Measurements from ENCODE around the gene SLC35D3.

DNA sequence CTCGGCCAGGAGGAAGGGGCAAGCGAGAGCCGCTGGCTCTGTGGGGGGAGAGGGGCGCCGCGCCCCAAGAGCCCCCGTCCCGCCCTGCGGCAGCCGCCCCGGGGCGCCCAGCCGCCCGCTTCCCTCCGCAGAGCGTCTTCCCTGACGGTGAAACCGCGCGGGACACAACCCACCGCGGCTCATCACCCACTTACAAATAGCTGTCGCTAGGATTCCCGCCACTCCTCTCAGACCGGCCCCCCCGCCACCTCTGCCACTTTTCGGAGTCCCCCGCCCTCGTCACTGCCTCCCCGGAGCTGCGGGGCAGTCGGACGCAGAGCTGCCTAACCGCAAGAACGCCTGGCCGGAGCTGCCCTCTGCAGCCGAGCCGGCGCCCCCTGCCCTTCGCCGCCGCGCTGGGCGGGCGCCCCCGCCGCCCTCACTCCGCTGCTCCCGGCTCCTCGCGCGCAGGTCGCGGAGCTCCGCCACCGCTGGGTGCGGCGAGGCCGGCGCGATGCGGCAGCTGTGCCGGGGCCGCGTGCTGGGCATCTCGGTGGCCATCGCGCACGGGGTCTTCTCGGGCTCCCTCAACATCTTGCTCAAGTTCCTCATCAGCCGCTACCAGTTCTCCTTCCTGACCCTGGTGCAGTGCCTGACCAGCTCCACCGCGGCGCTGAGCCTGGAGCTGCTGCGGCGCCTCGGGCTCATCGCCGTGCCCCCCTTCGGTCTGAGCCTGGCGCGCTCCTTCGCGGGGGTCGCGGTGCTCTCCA is at the start of gene SLC35D3:
- TF ChIP-seq, protein P1, sequence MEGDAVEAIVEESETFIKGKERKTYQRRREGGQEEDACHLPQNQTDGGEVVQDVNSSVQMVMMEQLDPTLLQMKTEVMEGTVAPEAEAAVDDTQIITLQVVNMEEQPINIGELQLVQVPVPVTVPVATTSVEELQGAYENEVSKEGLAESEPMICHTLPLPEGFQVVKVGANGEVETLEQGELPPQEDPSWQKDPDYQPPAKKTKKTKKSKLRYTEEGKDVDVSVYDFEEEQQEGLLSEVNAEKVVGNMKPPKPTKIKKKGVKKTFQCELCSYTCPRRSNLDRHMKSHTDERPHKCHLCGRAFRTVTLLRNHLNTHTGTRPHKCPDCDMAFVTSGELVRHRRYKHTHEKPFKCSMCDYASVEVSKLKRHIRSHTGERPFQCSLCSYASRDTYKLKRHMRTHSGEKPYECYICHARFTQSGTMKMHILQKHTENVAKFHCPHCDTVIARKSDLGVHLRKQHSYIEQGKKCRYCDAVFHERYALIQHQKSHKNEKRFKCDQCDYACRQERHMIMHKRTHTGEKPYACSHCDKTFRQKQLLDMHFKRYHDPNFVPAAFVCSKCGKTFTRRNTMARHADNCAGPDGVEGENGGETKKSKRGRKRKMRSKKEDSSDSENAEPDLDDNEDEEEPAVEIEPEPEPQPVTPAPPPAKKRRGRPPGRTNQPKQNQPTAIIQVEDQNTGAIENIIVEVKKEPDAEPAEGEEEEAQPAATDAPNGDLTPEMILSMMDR (IDR thresholded peaks at IDR 0.05): no peak
- TF ChIP-seq EP300 (IDR thresholded peaks at IDR 0.05) (no peak), POLR2A (IDR thresholded peaks at IDR 0.05) (no peak), POLR2AphosphoS5 (IDR thresholded peaks at IDR 0.05) (no peak)

Measured in sigmoid colon (tissue), 4 donors.